Body of pancreas (tissue), 4 donors: ENCODE measurements around the gene SLC6A8.

Experiments used
- CTCF ChIP-seq, 7 experiments: fragments of 450-650 bp in 4 of 7; fragments of 200-600 bp in 3 of 7; sonication (generic) in 3 of 7; IDR thresholded peaks; one replicate each; pipeline ENCODE4 v1.5.1; 2016 to 2019; ENCODE audit warnings: antibody characterized with exemption in 7 of 7
- POLR2A ChIP-seq, 3 donors: fragments of 450-650 bp; IDR thresholded peaks; one replicate each; pipeline ENCODE4 v1.6.1; 2016; ENCODE audit warnings: antibody characterized with exemption in 3 of 3, mild to moderate bottlenecking in 2 of 3

- TF ChIP-seq CTCF (IDR thresholded peaks at IDR 0.05), result no peak
- TF ChIP-seq POLR2A (IDR thresholded peaks at IDR 0.05), result no peak
Observed at GRCh38 chrX:153725039-153725831, 37.5 kb downstream of the SLC6A8 start.
